Stomach smooth muscle (tissue), 2 donors: ENCODE results near the gene LILRA1.
"Not testable (repeated sequence)": the region's sequence is repeated elsewhere in the genome, so short reads cannot be mapped to it uniquely, and the experiment has no call there.

Source experiments
- H3K27ac ChIP-seq: one replicate; pipeline ENCODE4 v1.7.0; 2013; ENCODE audit warnings: mild to moderate bottlenecking, low read length, inconsistent platforms
- H3K27me3 ChIP-seq, 2 donors: one replicate each; pipeline ENCODE4 v1.7.0; 2013; ENCODE audit warnings: low read length in 2 of 2; ENCODE audit not compliant: insufficient read depth in 2 of 2, control insufficient read depth in 1 of 2
- H3K36me3 ChIP-seq, 2 donors: one replicate each; pipeline ENCODE4 v1.7.0; 2013; ENCODE audit warnings: low read length in 2 of 2; ENCODE audit not compliant: control insufficient read depth in 2 of 2, insufficient read depth in 2 of 2
- H3K4me1 ChIP-seq: one replicate; pipeline ENCODE4 v1.7.0; 2013; ENCODE audit warnings: low read length; ENCODE audit not compliant: control insufficient read depth, insufficient read depth
- H3K4me3 ChIP-seq, 2 donors: one replicate each; pipeline ENCODE4 v1.7.0; 2013; ENCODE audit warnings: low read length in 2 of 2
- H3K9ac ChIP-seq, 2 donors: one replicate each; pipeline ENCODE4 v1.7.0; 2013; ENCODE audit warnings: low read length in 2 of 2, mild to moderate bottlenecking in 1 of 2
- H3K9me3 ChIP-seq, 2 donors: one replicate each; pipeline ENCODE4 v1.7.0; 2013; ENCODE audit warnings: low read length in 2 of 2; ENCODE audit not compliant: control insufficient read depth in 2 of 2
- donor health status: healthy.
- donor health status: Pancreatic carcinoma.

LILRA1 gene

DNA sequence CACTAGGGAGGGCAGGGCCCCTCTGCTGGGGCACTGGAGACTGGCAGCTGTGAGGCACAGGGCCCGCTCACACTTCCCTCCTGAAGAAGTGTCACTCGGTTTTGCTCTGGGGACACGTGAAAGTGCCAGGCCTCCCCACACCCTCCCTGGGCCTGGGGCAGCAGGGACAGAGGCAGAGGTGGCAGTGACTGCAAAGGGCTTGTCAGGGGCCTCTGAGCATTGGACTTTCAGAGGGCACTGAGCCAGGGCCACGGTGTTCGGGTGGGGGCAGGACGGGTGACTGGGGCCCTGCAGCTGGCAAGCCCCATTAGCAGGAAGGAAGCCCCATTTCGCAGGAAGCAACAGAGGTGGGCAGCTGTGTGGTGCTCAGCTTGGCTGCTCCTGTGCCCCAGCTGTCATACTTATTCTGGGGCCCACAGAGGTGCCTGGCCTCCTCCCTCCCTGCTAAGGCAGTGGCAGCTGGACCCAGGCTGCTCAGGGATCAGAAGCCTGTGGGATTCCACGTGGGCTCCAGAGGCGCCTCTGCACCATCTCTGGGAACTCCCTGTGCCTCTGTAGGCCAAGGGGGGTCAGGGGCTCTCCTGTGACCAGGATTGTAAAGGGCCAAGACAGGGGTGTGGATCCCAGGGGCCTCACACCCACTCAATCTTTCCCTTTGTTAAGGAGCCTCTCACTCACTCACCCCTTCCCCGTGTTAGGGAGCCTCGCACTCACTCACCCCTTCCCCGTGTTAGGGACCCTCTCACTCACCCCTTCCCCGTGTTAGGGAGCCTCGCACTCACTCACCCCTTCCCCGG, 31.7 kb downstream of the LILRA1 start:
- not testable (repeated sequence) for H3K4me3 ChIP-seq, H3K27ac ChIP-seq, H3K9ac ChIP-seq

DNA sequence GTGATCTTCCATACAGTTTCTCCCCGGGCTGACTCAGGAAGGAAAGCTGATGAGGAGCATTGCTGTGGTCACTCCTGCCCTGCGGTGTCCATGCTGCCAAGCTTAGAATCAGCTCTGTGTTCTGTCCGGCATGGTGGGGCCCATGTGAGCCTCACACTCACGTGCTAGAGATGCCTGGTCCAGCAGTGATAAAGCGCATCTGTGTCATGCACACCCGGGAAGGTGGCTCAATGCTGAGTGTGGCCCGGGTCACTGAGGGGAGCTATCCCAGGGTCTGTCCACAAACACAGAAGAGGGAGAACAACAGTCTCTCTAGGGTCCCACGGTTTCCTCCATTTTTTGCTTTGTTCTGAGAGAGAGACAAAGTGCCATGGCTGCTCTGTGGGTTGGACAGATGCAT, 33.3 kb downstream of the LILRA1 start:
- Histone ChIP-seq H3K4me3 (no peak overlapping the region), H3K9ac (no peak overlapping the region), H3K27ac (no peak overlapping the region), H3K4me1 (no peaks in the 10 kb centered on the region), H3K9me3 (peaks cover 3 to 6% of the 10 kb centered on the region in 2 donors), H3K27me3 (peaks cover 0 to 3% of the 10 kb centered on the region in 2 donors), H3K36me3 (no peaks in the 10 kb centered on the region)

More for the DNA sequence above, 31.7 kb downstream of the LILRA1 start:
- not testable (repeated sequence) for H3K36me3 ChIP-seq, H3K4me1 ChIP-seq, H3K27me3 ChIP-seq, H3K9me3 ChIP-seq

DNA sequence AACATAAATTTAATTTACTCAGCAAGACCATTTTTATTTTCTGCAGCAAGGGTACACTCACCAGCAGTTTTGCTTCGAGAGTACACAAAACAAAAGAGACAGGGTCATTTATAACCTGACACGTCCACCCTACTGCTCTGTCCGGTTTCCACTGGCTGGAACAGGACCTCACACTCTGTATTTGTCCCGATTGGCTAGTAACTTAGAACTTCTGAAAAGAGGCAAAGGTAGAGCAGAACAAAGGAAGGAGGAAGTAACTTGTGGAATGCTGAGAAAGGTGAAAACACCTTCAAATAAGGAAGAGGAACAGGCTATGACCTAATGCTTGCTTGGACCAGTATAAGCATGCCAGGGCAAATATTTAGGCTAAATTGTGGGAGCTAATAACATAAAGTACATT, 34.5 kb downstream of the LILRA1 start:
- H3K4me3 ChIP-seq, H3K9me3 ChIP-seq, H3K27ac ChIP-seq, H3K4me1 ChIP-seq, H3K27me3 ChIP-seq, H3K9ac ChIP-seq, H3K36me3 ChIP-seq: not testable (repeated sequence)

DNA sequence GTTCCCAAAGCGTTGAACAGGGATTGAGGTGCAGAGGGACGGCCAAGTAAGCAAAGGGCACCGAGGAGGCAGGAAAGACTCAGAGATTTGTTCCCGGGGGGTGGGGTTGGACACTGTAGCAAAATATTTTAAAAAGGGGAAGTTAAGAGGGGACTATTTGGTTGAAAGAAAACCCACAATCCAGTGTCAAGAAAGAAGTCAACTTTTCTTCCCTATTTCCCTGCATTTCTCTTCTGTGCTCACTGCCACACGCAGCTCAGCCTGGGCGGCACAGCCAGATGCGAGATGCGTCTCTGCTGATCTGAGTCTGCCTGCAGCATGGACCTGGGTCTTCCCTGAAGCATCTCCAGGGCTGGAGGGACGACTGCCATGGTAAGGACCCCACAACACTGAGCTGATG, 36.8 kb downstream of the LILRA1 start, which contains the start of gene LILRB1:
Gene LILRB1 (plus strand): TSS at position 223 of the 400 bp plus-strand sequence. CDS start 590 bp downstream, outside the sequence.
- H3K4me1 ChIP-seq, H3K27me3 ChIP-seq, H3K27ac ChIP-seq, H3K9me3 ChIP-seq, H3K36me3 ChIP-seq, H3K9ac ChIP-seq, H3K4me3 ChIP-seq: not testable (repeated sequence)

GRCh38 chr19:54630782-54631181, 37.4 kb downstream of the LILRA1 start:
- Histone ChIP-seq H3K9me3 (peaks cover 3 to 6% of the 10 kb centered on the region in 2 donors), H3K27ac (no peak overlapping the region), H3K4me1 (no peaks in the 10 kb centered on the region), H3K4me3 (no peak overlapping the region), H3K9ac (no peak overlapping the region), H3K36me3 (no peaks in the 10 kb centered on the region), H3K27me3 (peaks cover 0 to 4% of the 10 kb centered on the region in 2 donors)

- H3K27me3 ChIP-seq, H3K9me3 ChIP-seq, H3K9ac ChIP-seq, H3K27ac ChIP-seq, H3K36me3 ChIP-seq, H3K4me1 ChIP-seq, H3K4me3 ChIP-seq: not testable (repeated sequence)
These were observed 38.3 kb downstream of the LILRA1 start for GRCh38 chr19:54631489-54632337.

DNA sequence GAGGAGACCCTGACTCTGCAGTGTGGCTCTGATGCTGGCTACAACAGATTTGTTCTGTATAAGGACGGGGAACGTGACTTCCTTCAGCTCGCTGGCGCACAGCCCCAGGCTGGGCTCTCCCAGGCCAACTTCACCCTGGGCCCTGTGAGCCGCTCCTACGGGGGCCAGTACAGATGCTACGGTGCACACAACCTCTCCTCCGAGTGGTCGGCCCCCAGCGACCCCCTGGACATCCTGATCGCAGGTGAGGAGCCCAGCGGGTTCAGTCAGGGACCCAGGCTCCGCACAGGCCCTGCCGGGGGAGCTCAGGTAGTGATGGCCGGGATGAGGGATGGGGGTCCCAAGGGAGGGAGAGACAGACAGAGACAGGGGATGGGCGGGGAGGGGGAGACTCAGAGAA, 39.1 kb downstream of the LILRA1 start:
- not testable (repeated sequence) for H3K9me3 ChIP-seq, H3K4me3 ChIP-seq, H3K27ac ChIP-seq, H3K27me3 ChIP-seq, H3K36me3 ChIP-seq, H3K9ac ChIP-seq, H3K4me1 ChIP-seq

GRCh38 chr19:54633401-54633800, 40.0 kb downstream of the LILRA1 start:
- no peak overlapping the region for H3K9ac ChIP-seq
- H3K4me3 ChIP-seq, result no peak overlapping the region
- H3K27me3 ChIP-seq, result peaks cover 0 to 4% of the 10 kb centered on the region in 2 donors
- H3K36me3 ChIP-seq, result no peaks in the 10 kb centered on the region
- no peaks in the 10 kb centered on the region for H3K4me1 ChIP-seq
- no peaks in the 10 kb centered on the region for H3K9me3 ChIP-seq
- H3K27ac ChIP-seq, result no peak overlapping the region

DNA sequence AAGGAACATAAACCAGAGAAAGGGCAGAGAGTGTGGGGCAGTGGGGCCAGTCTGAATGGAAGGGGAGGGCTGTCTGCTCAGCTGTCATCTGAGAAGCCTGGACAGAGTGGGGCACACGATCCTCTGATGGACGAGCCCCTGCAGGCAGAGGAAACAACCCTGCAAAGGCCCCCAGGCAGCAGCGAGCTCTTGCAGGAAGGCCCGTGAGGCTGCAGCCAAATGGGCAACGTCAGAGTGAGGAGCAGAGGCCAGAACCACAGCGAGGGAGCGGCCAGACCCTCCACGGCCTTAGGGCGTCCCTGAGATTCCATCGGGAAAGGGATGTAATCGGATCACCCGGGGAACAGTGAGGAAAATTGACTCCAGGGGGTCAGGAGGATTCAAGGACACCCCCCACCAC, 42.6 kb downstream of the LILRA1 start:
- H3K4me1 ChIP-seq, H3K9ac ChIP-seq, H3K9me3 ChIP-seq, H3K27ac ChIP-seq, H3K36me3 ChIP-seq, H3K27me3 ChIP-seq, H3K4me3 ChIP-seq: not testable (repeated sequence)

- no peaks in the 10 kb centered on the region for H3K36me3 ChIP-seq
- no peak overlapping the region for H3K27ac ChIP-seq
- H3K9ac ChIP-seq, result no peak overlapping the region
- H3K27me3 ChIP-seq, result no peaks in the 10 kb centered on the region
- peaks cover 0 to 3% of the 10 kb centered on the region in 2 donors for H3K9me3 ChIP-seq
- no peaks in the 10 kb centered on the region for H3K4me1 ChIP-seq
- H3K4me3 ChIP-seq, result no peak overlapping the region
These were observed 45.3 kb downstream of the LILRA1 start for GRCh38 chr19:54638683-54639082.

DNA sequence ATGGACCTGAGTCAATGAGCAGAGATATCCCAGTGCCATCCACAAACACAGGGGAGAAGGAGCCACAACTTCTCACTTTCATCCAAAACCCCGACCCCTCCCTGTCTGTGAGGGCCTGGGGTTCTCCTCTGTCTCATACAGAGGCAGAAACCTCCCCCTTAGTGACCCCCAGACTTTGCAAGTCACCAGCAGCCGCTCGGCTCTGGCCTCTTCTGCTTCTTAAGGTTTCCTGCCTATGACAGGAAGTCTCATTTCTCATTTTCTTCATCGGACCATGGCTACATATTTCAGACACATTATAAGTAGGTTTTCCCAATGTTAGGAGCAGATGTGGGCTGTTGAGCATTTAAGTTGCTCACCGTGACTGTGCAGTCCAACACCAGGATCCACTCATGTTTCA, 49.5 kb downstream of the LILRA1 start:
- not testable (repeated sequence) for H3K9ac ChIP-seq, H3K4me1 ChIP-seq, H3K27me3 ChIP-seq, H3K9me3 ChIP-seq, H3K4me3 ChIP-seq, H3K27ac ChIP-seq, H3K36me3 ChIP-seq
